ENCODE results near the gene PSTPIP2.

The PSTPIP2 gene

GRCh38 chr18:45984546-45985235 is 87.4 kb downstream of the PSTPIP2 start:
- no peak overlapping the region for H3K9ac ChIP-seq (ENCODE audit: low read length)
- no peaks in the 10 kb centered on the region for H3K4me1 ChIP-seq (ENCODE audit: low read length)
- H4K20me1 ChIP-seq (ENCODE audit: insufficient read depth, low read length), result no peaks in the 10 kb centered on the region
- H2AFZ ChIP-seq (ENCODE audit: low read depth, low read length), result no peak overlapping the region
- H3K36me3 ChIP-seq (replicated peaks; ENCODE audit: low read depth, low read length), result no peaks in the 10 kb centered on the region
- no peak overlapping the region for H3K27ac ChIP-seq (ENCODE audit: low read length)
- H3K79me2 ChIP-seq (ENCODE audit: low read length), result no peaks in the 10 kb centered on the region
- peaks cover 25% of the 10 kb centered on the region for H3K27me3 ChIP-seq (ENCODE audit: low read depth, low read length)
- H3K9me3 ChIP-seq (ENCODE audit: insufficient read depth, low read length), result no peaks in the 10 kb centered on the region
- no peak for TF ChIP-seq CTCF (IDR thresholded peaks at IDR 0.05; ENCODE audit: low read depth, low read length)
- no peak for TF ChIP-seq EZH2phosphoT487 (IDR thresholded peaks at IDR 0.05; ENCODE audit: low read depth)
- no peak overlapping the region for H3K4me2 ChIP-seq (ENCODE audit: low read length)
- no peak overlapping the region for H3K4me3 ChIP-seq (ENCODE audit: low read length)

GRCh38 chr18:45981821-45982220 is 90.2 kb downstream of the PSTPIP2 start:
- Histone ChIP-seq H4K20me1 (ENCODE audit: insufficient read depth, low read length) (no peaks in the 10 kb centered on the region), H3K9me3 (ENCODE audit: insufficient read depth, low read length) (no peaks in the 10 kb centered on the region), H3K9ac (ENCODE audit: low read length) (no peak overlapping the region), H3K36me3 (replicated peaks; ENCODE audit: low read depth, low read length) (no peaks in the 10 kb centered on the region), H3K4me2 (ENCODE audit: low read length) (no peak overlapping the region), H3K27ac (ENCODE audit: low read length) (no peak overlapping the region), H3K4me1 (ENCODE audit: low read length) (no peaks in the 10 kb centered on the region), H3K27me3 (ENCODE audit: low read depth, low read length) (peaks cover 16% of the 10 kb centered on the region), H3K79me2 (ENCODE audit: low read length) (no peaks in the 10 kb centered on the region), H2AFZ (ENCODE audit: low read depth, low read length) (no peak overlapping the region), H3K4me3 (ENCODE audit: low read length) (no peak overlapping the region)
- TF ChIP-seq CTCF (IDR thresholded peaks at IDR 0.05; ENCODE audit: low read depth, low read length) (no peak), EZH2phosphoT487 (IDR thresholded peaks at IDR 0.05; ENCODE audit: low read depth) (no peak)

DNA sequence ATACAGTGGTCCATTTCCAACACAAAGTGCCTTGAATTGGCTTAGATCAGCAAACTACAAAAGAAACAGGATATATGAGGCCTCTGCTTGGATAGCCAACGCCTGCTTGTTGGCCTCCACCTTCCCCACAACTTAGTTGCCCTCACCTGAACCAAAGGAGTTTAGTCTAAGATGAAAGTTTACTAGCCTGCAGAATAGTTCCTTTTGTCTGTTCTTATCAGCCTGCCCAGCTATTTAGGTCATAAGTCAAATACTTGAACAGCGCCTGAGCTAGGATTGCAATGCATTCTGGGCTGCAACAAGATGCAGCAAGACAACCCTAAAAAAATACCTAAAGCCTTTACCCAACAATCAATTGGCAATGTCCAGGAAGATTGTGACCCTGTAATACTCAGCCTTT is 91.8 kb downstream of the PSTPIP2 start:
- TF ChIP-seq EZH2phosphoT487 (IDR thresholded peaks at IDR 0.05; ENCODE audit: low read depth), result no peak
- no peak for TF ChIP-seq CTCF (IDR thresholded peaks at IDR 0.05; ENCODE audit: low read depth, low read length)
- no peaks in the 10 kb centered on the region for H3K36me3 ChIP-seq (replicated peaks; ENCODE audit: low read depth, low read length)

GRCh38 chr18:45978084-45978483 is 94.0 kb downstream of the PSTPIP2 start:
- Histone ChIP-seq H4K20me1 (ENCODE audit: insufficient read depth, low read length) (no peaks in the 10 kb centered on the region), H3K36me3 (replicated peaks; ENCODE audit: low read depth, low read length) (no peaks in the 10 kb centered on the region), H3K79me2 (ENCODE audit: low read length) (no peaks in the 10 kb centered on the region), H3K27ac (ENCODE audit: low read length) (no peak overlapping the region), H3K9ac (ENCODE audit: low read length) (no peak overlapping the region), H3K4me2 (ENCODE audit: low read length) (no peak overlapping the region), H3K4me1 (ENCODE audit: low read length) (peaks cover 9% of the 10 kb centered on the region), H2AFZ (ENCODE audit: low read depth, low read length) (no peak overlapping the region), H3K4me3 (ENCODE audit: low read length) (no peak overlapping the region), H3K9me3 (ENCODE audit: insufficient read depth, low read length) (no peaks in the 10 kb centered on the region), H3K27me3 (ENCODE audit: low read depth, low read length) (peaks cover 11% of the 10 kb centered on the region)
- TF ChIP-seq EZH2phosphoT487 (IDR thresholded peaks at IDR 0.05; ENCODE audit: low read depth), result no peak
- no peak for TF ChIP-seq CTCF (IDR thresholded peaks at IDR 0.05; ENCODE audit: low read depth, low read length)

More for the DNA sequence above, 91.8 kb downstream of the PSTPIP2 start:
- no peak overlapping the region for H3K27ac ChIP-seq (ENCODE audit: low read length)
- no peak overlapping the region for H3K4me3 ChIP-seq (ENCODE audit: low read length)
- no peaks in the 10 kb centered on the region for H3K79me2 ChIP-seq (ENCODE audit: low read length)
- H4K20me1 ChIP-seq (ENCODE audit: insufficient read depth, low read length), result no peaks in the 10 kb centered on the region
- H3K9me3 ChIP-seq (ENCODE audit: insufficient read depth, low read length), result no peaks in the 10 kb centered on the region
- peaks cover 15% of the 10 kb centered on the region for H3K27me3 ChIP-seq (ENCODE audit: low read depth, low read length)
- H3K4me1 ChIP-seq (ENCODE audit: low read length), result no peaks in the 10 kb centered on the region
- no peak overlapping the region for H2AFZ ChIP-seq (ENCODE audit: low read depth, low read length)
- H3K4me2 ChIP-seq (ENCODE audit: low read length), result no peak overlapping the region
- no peak overlapping the region for H3K9ac ChIP-seq (ENCODE audit: low read length)
